ENCODE measurements around the gene DLG2.

DNA sequence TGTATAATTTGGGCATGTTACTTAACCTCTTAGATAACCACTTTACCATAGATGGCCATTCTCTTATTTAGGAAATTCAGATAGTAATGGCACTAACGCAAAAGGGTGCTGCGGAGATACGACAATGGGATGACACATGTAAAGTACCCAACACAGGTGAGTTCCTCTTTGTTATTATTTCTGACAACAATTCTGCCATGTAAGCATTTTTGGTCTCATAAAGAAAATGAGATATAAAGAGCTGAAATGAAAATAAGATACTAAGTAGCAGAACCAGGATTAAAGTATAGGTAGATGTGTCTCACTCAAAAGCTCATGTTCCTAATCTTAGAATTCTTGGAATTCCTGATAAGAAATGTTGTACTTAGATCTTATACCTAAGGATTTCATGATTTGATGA lies 2080.8 kb downstream of the DLG2 start:
- TF ChIP-seq CTCF (IDR thresholded peaks at IDR 0.05) (no peak), POLR2A (IDR thresholded peaks at IDR 0.05) (no peak), EP300 (IDR thresholded peaks at IDR 0.05) (no peak)

All from tibial nerve (tissue), 4 donors.